Endothelial cell of umbilical vein (primary cell): ENCODE measurements around the gene PIBF1. TPM values are rescaled to one million over a fixed set of nuclear protein-coding genes. Genes with fewer than 3 reads are reported as not detected.
"Not testable (repeated sequence)": the region's sequence is repeated elsewhere in the genome, so short reads cannot be mapped to it uniquely, and the experiment has no call there.

Experiments used
- BruUV-seq: library from RNA; stranded (reverse); fragments of 400-500 nt; replicated peaks from 2 replicates; lab custom pipeline; 2021; lab: Mats Ljungman, UMichigan
- CTCF ChIA-PET: fragments of 300-600, 350-600 bp; sonication (Branson Sonifier 250); formaldehyde crosslinking; loops from one replicate; lab custom pipeline; 2021; ENCODE audit warnings: antibody characterized with exemption, inconsistent platforms; lab: Charles Lee
- POLR2A ChIA-PET: fragments of 300-600, 350-600 bp; sonication (Branson Sonifier 250); formaldehyde crosslinking; loops from one replicate; lab custom pipeline; 2021; ENCODE audit warnings: antibody characterized with exemption, inconsistent platforms; lab: Charles Lee
- DNase-seq: peaks from one replicate; pipeline ENCODE4 v3.0.0-alpha.2; 2011; ENCODE audit warnings: low read depth, low spot score
- FAIRE-seq: peaks from 2 replicates; lab custom pipeline; 2011; peaks lifted over from hg19 to GRCh38; lab: Jason Lieb, UNC
- H2AFZ ChIP-seq: 2 replicates; pipeline ENCODE4 v1.6.0; 2012; ENCODE audit warnings: low read depth, low read length, control low read depth, inconsistent platforms
- H3K27ac ChIP-seq: 2 replicates; pipeline ENCODE4 v1.5.1; 2011; ENCODE audit warnings: low read depth, mild to moderate bottlenecking, control low read depth, low read length, moderate library complexity; ENCODE audit not compliant: insufficient read depth
- H3K27me3 ChIP-seq, 2 experiments: 2 replicates each; pipeline versions ENCODE4 v1.6.0 to v1.6.1; 2011; ENCODE audit warnings: low read length in 2 of 2, mixed read lengths in 1 of 2; ENCODE audit not compliant: control insufficient read depth in 2 of 2, insufficient read depth in 2 of 2
- H3K36me3 ChIP-seq, 2 experiments: 2 replicates in 1 of 2; 3 replicates in 1 of 2; pipeline ENCODE4 v1.5.1; 2011; ENCODE audit warnings: low read length in 2 of 2, mild to moderate bottlenecking in 1 of 2, moderate library complexity in 1 of 2; ENCODE audit not compliant: control insufficient read depth in 2 of 2, insufficient read depth in 2 of 2; ENCODE audit errors: extremely low read depth in 1 of 2
- H3K4me1 ChIP-seq: 3 replicates; pipeline ENCODE4 v1.5.1; 2011; ENCODE audit warnings: mild to moderate bottlenecking, low read length; ENCODE audit not compliant: control insufficient read depth, insufficient read depth; ENCODE audit errors: extremely low read depth
- H3K4me2 ChIP-seq: 2 replicates; pipeline ENCODE4 v1.6.1; 2011; ENCODE audit warnings: low read length, control low read depth, mixed read lengths; ENCODE audit not compliant: insufficient read depth
- H3K4me3 ChIP-seq, 3 experiments: fragments of 200-600 bp in 1 of 3; sonication (generic), shearing (Covaris generic) in 1 of 3; replicated peaks in 1 of 3; 2 replicates each; pipeline ENCODE4 v1.5.1; 2011 to 2016; ENCODE audit warnings: control low read depth in 3 of 3, low read length in 3 of 3, mild to moderate bottlenecking in 2 of 3, inconsistent platforms in 1 of 3, low read depth in 1 of 3, moderate library complexity in 1 of 3; ENCODE audit not compliant: insufficient read depth in 1 of 3
- H3K79me2 ChIP-seq: 2 replicates; pipeline ENCODE4 v1.6.0; 2012; ENCODE audit warnings: low read length, inconsistent platforms; ENCODE audit not compliant: control insufficient read depth, insufficient read depth
- H3K9ac ChIP-seq: replicated peaks from 2 replicates; pipeline ENCODE3; 2011; ENCODE audit warnings: low read length, control low read depth; ENCODE audit not compliant: insufficient read depth; ENCODE audit errors: extremely low read depth
- H3K9me1 ChIP-seq: replicated peaks from 3 replicates; pipeline ENCODE4 v1.6.0; 2011; ENCODE audit warnings: mild to moderate bottlenecking, low read length; ENCODE audit not compliant: control insufficient read depth, insufficient read depth; ENCODE audit errors: extremely low read depth
- H3K9me3 ChIP-seq: replicated peaks from 2 replicates; pipeline ENCODE4 v1.5.1; 2012; ENCODE audit warnings: low read length, inconsistent platforms; ENCODE audit not compliant: control insufficient read depth, insufficient read depth
- H4K20me1 ChIP-seq: replicated peaks from 2 replicates; pipeline ENCODE3; 2011; ENCODE audit warnings: mild to moderate bottlenecking, low read length; ENCODE audit not compliant: control insufficient read depth, insufficient read depth; ENCODE audit errors: extremely low read depth
- JUN ChIP-seq: IDR thresholded peaks from 2 replicates; pipeline ENCODE4 v1.6.1; 2011; ENCODE audit warnings: borderline replicate concordance, low read depth; ENCODE audit not compliant: insufficient read length, insufficient read depth
- dilution Hi-C: fragments of 300-500 bp; cut with MboI; formaldehyde crosslinking; loops from one replicate; pipeline ENCODE4 v1.15.0; 2019; ENCODE audit warnings: low sequenced_read_pairs; ENCODE audit not compliant: extremely low pct_ligation_motif_present
- intact Hi-C: fragments of 100-400 bp; cut with micrococcal nuclease; formaldehyde crosslinking; loops from one replicate; pipeline ENCODE4 v1.10.0; 2022
- polyA plus RNA-seq, 4 experiments: library from polyadenylated mRNA; depleted of rRNA in 3 of 4; stranded (reverse) in 3 of 4; unstranded in 1 of 4; fragments of >200 nt; gene quantifications; 2 replicates each; pipeline versions ENCODE4 v1.2.1 to v1.2.3, GENCODE V29; 2011 to 2012; ENCODE audit warnings: missing spikeins in 1 of 4
- total RNA-seq: library from RNA; stranded (reverse); gene quantifications from 2 replicates; pipeline ENCODE4 v1.2.3, GENCODE V29; 2021

The PIBF1 gene
- total and polyA plus RNA-seq, 2 donors (not counting 3 experiments of a cell fraction or from before 2014, with no cell fraction given), result 1.4 to 18.4 TPM

- H3K9me1 ChIP-seq, result no peaks in the 10 kb centered on the region
- no TSS peak for BruUV-seq
- POLR2A ChIA-PET, result no interaction called here
- H3K4me2 ChIP-seq, result no peak overlapping the region
- H3K9ac ChIP-seq, result no peak overlapping the region
- H3K4me3 ChIP-seq, result no peak overlapping the region
- no peak overlapping the region for H2AFZ ChIP-seq
- H3K36me3 ChIP-seq, result no peaks in the 10 kb centered on the region
- H3K79me2 ChIP-seq, result no peaks in the 10 kb centered on the region
- intact Hi-C loops (no loop called here), dilution Hi-C loops (no loop called here)
- H4K20me1 ChIP-seq, result no peaks in the 10 kb centered on the region
- H3K27ac ChIP-seq, result no peak overlapping the region
- no peak for TF ChIP-seq JUN
- CTCF ChIA-PET, result interaction anchor here (1.2 kb wide), 1 partner anchor 9 kb away, joined by 6 read pairs; no protein-coding TSS in a partner anchor
- FAIRE-seq, result no peak
- no peaks in the 10 kb centered on the region for H3K4me1 ChIP-seq
- no peaks in the 10 kb centered on the region for H3K9me3 ChIP-seq
- H3K27me3 ChIP-seq, result no peaks in the 10 kb centered on the region
- no peak for DNase-seq
Measured at GRCh38 chr13:73045031-73045430, 263.1 kb downstream of the PIBF1 start.

GRCh38 chr13:73048615-73049014 lies 266.7 kb downstream of the PIBF1 start:
- H3K4me2 ChIP-seq, H3K36me3 ChIP-seq, H3K79me2 ChIP-seq, intact Hi-C loops, FAIRE-seq, H3K4me1 ChIP-seq, H3K27me3 ChIP-seq, H4K20me1 ChIP-seq, H3K9me3 ChIP-seq, H2AFZ ChIP-seq, H3K4me3 ChIP-seq, DNase-seq, BruUV-seq, H3K9me1 ChIP-seq, dilution Hi-C loops, H3K27ac ChIP-seq, H3K9ac ChIP-seq, POLR2A ChIA-PET: not testable (repeated sequence)
- CTCF ChIA-PET, result interaction anchor here (1.0 kb wide), 1 partner anchor 21 kb away, joined by 3 read pairs; no protein-coding TSS in a partner anchor
